ENCODE data around the gene BBS5.

DNA sequence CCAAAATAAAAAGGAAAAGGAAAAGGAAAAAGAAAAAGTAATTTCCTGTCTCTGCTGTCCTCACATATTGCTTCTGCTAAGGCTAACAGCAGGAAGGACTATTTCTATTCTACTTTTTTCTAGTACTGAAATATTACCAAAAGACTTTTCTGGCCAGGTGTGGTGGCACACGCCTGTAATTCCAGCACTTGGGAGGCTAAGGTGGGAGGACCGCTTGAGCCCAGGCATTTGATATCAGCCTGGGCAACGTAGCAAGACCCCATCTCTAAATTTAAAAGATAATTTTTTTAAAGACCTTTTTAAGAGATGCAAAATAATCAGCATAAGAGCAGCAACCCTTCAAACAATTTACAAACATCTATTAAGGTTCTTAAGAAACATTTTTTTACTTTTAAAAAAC lies 63.1 kb downstream of the BBS5 start:
- TF ChIP-seq CTCF (IDR thresholded peaks at IDR 0.05; ENCODE audit: low read length) (no peak), EZH2 (IDR thresholded peaks at IDR 0.05; ENCODE audit: borderline replicate concordance, low read length) (no peak)

Data from OCI-LY1 (cell line).